Measurements from ENCODE around the gene CLIP1. TPM values are rescaled to one million over a fixed set of nuclear protein-coding genes. Genes with fewer than 3 reads are reported as not detected.
A peak's percentile ranks its signal among the peaks of the same experiment; 100 is the strongest.
"Not testable (repeated sequence)": the region's sequence is repeated elsewhere in the genome, so short reads cannot be mapped to it uniquely, and the experiment has no call there.

Gene CLIP1
- total RNA-seq, 2 experiments from 2014 or later = 11.2 to 25.6 TPM

DNA sequence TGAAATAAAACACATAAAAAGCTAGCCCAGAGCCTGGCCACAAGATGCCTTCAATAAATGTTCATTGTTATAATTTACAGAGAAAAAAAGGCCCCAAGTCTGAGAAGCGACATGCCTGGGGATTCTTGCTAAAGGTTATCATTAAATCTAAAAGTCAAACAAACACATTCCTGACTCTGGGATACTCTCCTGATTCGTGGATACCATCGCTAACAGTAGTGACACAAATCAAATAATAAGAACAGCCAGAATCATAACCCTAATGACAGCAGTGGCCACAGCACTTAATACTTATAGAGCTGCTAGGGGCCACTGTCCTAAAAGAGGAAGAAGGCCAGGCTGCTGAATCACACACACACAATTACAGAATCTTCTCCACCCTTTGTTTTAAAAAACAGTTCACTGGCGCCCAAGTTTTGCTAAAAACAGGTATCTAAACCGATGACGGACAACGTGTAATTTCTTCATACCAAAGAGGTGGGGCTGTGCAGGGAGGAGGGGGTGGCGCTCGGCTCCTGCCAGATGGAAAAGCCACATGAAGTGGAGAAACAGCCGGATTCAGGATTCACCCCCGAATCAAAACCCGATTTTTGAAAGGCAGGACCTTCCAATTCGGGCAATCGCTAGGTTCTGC lies 1.2 kb downstream of the CLIP1 start:
- H3K9me3 ChIP-seq (ENCODE audit: low read length) = no peaks in the 10 kb centered on the region
- no peaks in the 10 kb centered on the region for H3K36me3 ChIP-seq (ENCODE audit: insufficient read depth, low read length)
- H3K27ac ChIP-seq (ENCODE audit: low read depth, low read length, poor library complexity, severe bottlenecking) = peak overlapping the region; percentile 36
- peak overlapping the region; percentile 85 for H3K4me3 ChIP-seq (ENCODE audit: low read depth, low read length, poor library complexity, severe bottlenecking)
- H2AFZ ChIP-seq (ENCODE audit: low read length) = peak overlapping the region; percentile 83
- no peaks in the 10 kb centered on the region for H3K9me2 ChIP-seq (ENCODE audit: insufficient read depth, low read length)
- TSS peak; percentile 66 for BruUV-seq (replicated peaks)
- peak overlapping the region; percentile 76 for H3K4me2 ChIP-seq (ENCODE audit: low read length)
- no peak for TF ChIP-seq EZH2phosphoT487 (IDR thresholded peaks at IDR 0.05; ENCODE audit: borderline replicate concordance, low read depth, low read length)
- TF ChIP-seq, protein P1, sequence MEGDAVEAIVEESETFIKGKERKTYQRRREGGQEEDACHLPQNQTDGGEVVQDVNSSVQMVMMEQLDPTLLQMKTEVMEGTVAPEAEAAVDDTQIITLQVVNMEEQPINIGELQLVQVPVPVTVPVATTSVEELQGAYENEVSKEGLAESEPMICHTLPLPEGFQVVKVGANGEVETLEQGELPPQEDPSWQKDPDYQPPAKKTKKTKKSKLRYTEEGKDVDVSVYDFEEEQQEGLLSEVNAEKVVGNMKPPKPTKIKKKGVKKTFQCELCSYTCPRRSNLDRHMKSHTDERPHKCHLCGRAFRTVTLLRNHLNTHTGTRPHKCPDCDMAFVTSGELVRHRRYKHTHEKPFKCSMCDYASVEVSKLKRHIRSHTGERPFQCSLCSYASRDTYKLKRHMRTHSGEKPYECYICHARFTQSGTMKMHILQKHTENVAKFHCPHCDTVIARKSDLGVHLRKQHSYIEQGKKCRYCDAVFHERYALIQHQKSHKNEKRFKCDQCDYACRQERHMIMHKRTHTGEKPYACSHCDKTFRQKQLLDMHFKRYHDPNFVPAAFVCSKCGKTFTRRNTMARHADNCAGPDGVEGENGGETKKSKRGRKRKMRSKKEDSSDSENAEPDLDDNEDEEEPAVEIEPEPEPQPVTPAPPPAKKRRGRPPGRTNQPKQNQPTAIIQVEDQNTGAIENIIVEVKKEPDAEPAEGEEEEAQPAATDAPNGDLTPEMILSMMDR (conservative IDR thresholded peaks at IDR 0.05; ENCODE audit: low read length) = no peak
- DNase-seq (ENCODE audit: low spot score) = peak; percentile 48
- no peaks in the 10 kb centered on the region for H4K20me1 ChIP-seq (ENCODE audit: insufficient read depth, low read length)
- peaks cover 16% of the 10 kb centered on the region; the same call in 1 of the 2 replicates for H3K79me2 ChIP-seq (ENCODE audit: insufficient read depth, low read depth, low read length)
- CTCF ChIA-PET (ENCODE audit: unreplicated experiment) = no interaction called here
- H3K4me1 ChIP-seq (ENCODE audit: insufficient read depth, low read length, poor library complexity, severe bottlenecking) = peaks cover 27% of the 10 kb centered on the region
- POLR2A ChIA-PET = interaction anchor here (0.6 to 1.2 kb wide), 4 partner anchors 10 to 42 kb away, joined by 3 to 5 read pairs (median 4); no protein-coding TSS in a partner anchor
- intact Hi-C loops (cut with micrococcal nuclease; ENCODE audit: unreplicated experiment) = no loop called here

DNA sequence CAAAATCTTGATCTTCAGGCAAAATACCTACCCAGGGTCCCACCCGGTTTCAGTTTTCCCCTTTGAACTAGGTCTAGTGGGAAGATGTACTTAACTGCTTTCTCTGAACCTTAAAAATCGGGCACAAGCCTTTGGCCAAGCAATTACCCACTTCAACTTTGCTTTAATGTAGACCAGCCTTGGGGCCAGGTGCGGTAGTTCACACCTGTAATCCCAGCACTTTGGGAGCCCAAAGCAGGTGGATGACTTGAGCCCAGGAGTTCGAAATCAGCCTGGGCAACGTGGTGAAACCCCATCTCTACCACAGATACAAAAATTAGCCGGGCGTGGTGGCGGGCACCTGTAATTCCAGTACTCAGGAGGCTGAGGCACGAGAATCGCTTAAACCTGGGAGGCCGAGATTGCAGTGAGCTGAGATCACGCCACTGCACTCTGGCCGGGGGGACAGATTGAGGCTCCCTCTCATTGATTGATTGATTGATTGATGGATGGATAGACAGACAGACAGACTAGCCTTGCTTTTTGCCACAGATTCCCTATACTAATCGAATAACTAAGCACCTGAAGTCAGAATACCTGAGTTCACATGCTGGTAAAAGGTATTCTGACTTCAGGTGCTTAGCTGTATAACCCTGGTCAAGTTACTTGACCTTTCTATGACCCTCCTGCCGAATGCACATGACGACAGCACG lies 1.9 kb downstream of the CLIP1 start:
- Histone ChIP-seq H3K4me2 (ENCODE audit: low read length) (peak overlapping the region; percentile 76), H3K9me3 (ENCODE audit: low read length) (no peaks in the 10 kb centered on the region), H2AFZ (ENCODE audit: low read length) (no peak overlapping the region), H3K79me2 (ENCODE audit: insufficient read depth, low read depth, low read length) (peaks cover 16% of the 10 kb centered on the region; the same call in 1 of the 2 replicates), H3K4me3 (ENCODE audit: low read depth, low read length, poor library complexity, severe bottlenecking) (peak overlapping the region; percentile 85), H3K36me3 (ENCODE audit: insufficient read depth, low read length) (no peaks in the 10 kb centered on the region), H3K9me2 (ENCODE audit: insufficient read depth, low read length) (no peaks in the 10 kb centered on the region), H3K27ac (ENCODE audit: low read depth, low read length, poor library complexity, severe bottlenecking) (no peak overlapping the region), H3K4me1 (ENCODE audit: insufficient read depth, low read length, poor library complexity, severe bottlenecking) (peaks cover 27% of the 10 kb centered on the region), H4K20me1 (ENCODE audit: insufficient read depth, low read length) (no peaks in the 10 kb centered on the region)
- TF ChIP-seq, protein P1 (conservative IDR thresholded peaks at IDR 0.05; ENCODE audit: low read length) = no peak
- TF ChIP-seq EZH2phosphoT487 (IDR thresholded peaks at IDR 0.05; ENCODE audit: borderline replicate concordance, low read depth, low read length) = no peak
- ChIA-PET POLR2A (interaction anchor here (1.1 to 1.2 kb wide), 2 partner anchors 10 to 14 kb away, joined by 3 to 4 read pairs; no protein-coding TSS in a partner anchor), CTCF (ENCODE audit: unreplicated experiment) (no interaction called here)
- intact Hi-C loops (cut with micrococcal nuclease; ENCODE audit: unreplicated experiment) = no loop called here
- BruUV-seq (replicated peaks) = no TSS peak
- no peak for DNase-seq (ENCODE audit: low spot score)

DNA sequence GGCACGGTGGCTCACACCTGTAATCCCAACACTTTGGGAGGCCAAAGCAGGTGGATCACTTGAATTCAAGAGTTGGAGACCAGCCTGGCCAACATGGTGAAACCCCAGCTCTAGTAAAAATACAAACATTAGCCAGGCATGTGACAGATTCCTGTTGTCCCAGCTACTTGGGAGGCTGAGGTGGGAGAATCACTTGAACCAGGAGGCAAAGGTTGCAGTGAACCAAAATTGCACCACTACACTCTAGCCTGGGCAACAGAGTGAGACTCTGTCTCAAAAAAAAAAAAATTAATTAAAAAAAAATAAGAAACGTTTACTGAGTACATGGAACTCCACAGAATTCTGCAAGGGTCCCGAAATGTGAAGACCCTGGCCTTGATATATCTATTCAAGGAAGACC lies 3.4 kb downstream of the CLIP1 start:
- Histone ChIP-seq H3K4me1 (ENCODE audit: insufficient read depth, low read length, poor library complexity, severe bottlenecking) (peaks cover 27% of the 10 kb centered on the region), H3K79me2 (ENCODE audit: insufficient read depth, low read depth, low read length) (peaks cover 16% of the 10 kb centered on the region; the same call in 1 of the 2 replicates)
- BruUV-seq (replicated peaks); DNase-seq (ENCODE audit: low spot score); H3K4me3 ChIP-seq (ENCODE audit: low read depth, low read length, poor library complexity, severe bottlenecking); H4K20me1 ChIP-seq (ENCODE audit: insufficient read depth, low read length); H3K4me2 ChIP-seq (ENCODE audit: low read length); H3K27ac ChIP-seq (ENCODE audit: low read depth, low read length, poor library complexity, severe bottlenecking); H3K9me2 ChIP-seq (ENCODE audit: insufficient read depth, low read length); intact Hi-C loops (cut with micrococcal nuclease; ENCODE audit: unreplicated experiment); H3K36me3 ChIP-seq (ENCODE audit: insufficient read depth, low read length); H3K9me3 ChIP-seq (ENCODE audit: low read length); H2AFZ ChIP-seq (ENCODE audit: low read length): not testable (repeated sequence)
- POLR2A ChIA-PET = interaction anchor here (0.6 kb wide), 1 partner anchor 129 kb away, joined by 3 read pairs; no protein-coding TSS in a partner anchor
- CTCF ChIA-PET (ENCODE audit: unreplicated experiment) = interaction anchor here (0.6 kb wide), 1 partner anchor 168 kb away, joined by 3 read pairs; no protein-coding TSS in a partner anchor

DNA sequence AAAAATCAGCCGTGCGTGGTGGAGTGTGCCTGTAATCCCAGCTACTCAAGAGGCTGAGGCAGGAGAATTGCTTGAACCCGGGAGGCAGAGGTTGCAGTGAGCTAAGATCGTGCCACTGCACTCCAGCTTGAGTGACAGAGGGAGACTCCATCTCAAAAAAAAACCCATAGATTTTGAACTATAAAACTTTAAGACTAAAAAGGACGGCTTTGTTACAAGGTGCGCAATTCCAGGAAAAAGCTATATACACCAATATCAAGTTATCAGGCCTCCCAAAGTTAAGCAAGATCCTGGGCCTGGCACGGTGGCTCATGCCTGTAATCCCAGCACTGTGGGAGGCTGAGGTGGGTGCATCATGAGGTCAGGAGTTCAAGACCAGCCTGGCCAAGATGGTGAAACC lies 6.8 kb downstream of the CLIP1 start:
- H3K4me1 ChIP-seq (ENCODE audit: insufficient read depth, low read length, poor library complexity, severe bottlenecking) = peaks cover 26% of the 10 kb centered on the region
- H3K27ac ChIP-seq (ENCODE audit: low read depth, low read length, poor library complexity, severe bottlenecking); H3K9me3 ChIP-seq (ENCODE audit: low read length); intact Hi-C loops (cut with micrococcal nuclease; ENCODE audit: unreplicated experiment); H4K20me1 ChIP-seq (ENCODE audit: insufficient read depth, low read length); CTCF ChIA-PET (ENCODE audit: unreplicated experiment); H3K36me3 ChIP-seq (ENCODE audit: insufficient read depth, low read length); H3K4me3 ChIP-seq (ENCODE audit: low read depth, low read length, poor library complexity, severe bottlenecking); H2AFZ ChIP-seq (ENCODE audit: low read length); BruUV-seq (replicated peaks); H3K4me2 ChIP-seq (ENCODE audit: low read length); DNase-seq (ENCODE audit: low spot score); H3K9me2 ChIP-seq (ENCODE audit: insufficient read depth, low read length); H3K79me2 ChIP-seq (ENCODE audit: insufficient read depth, low read depth, low read length): not testable (repeated sequence)
- POLR2A ChIA-PET = interaction anchor here (0.6 to 1.9 kb wide), 4 partner anchors 9 to 1059 kb away, joined by 3 to 4 read pairs (median 3); no protein-coding TSS in a partner anchor
